ENCODE measurements around the gene BTC.
A peak's percentile ranks its signal among the peaks of the same experiment; 100 is the strongest.

The BTC gene, protein sequence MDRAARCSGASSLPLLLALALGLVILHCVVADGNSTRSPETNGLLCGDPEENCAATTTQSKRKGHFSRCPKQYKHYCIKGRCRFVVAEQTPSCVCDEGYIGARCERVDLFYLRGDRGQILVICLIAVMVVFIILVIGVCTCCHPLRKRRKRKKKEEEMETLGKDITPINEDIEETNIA

DNA sequence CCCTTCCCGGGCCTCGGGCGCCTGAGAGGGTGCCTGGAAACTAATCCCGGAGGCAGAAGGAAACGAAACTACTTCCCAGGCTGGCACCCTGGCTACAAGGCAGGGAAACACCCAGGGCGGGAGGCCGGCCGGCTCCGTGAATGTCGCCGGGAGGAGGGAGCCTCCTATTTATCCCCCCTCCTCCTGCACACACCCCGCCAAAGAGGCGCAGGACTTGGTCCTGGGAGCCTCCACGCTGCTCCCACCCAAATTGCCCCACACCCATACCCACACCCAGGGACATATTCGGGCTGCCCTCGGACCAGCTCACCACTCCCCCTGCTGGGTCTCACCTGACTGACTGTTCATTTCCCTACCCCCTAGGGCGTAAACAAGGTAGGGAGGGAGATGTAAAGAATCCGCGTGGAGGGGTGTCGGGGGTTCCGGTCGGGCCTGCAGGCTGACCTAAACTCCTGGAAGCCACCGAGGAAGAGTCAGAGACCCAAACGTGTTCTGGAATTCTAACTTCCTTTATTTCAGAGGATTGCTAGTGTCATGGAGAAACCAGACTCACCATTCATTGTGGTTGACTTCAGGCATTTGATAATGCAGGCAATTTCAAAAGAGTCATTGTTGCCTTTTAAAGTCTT lies at the start of gene BTC:
Gene BTC, minus strand, starts transcription at position 142 of the 629 bp plus-strand sequence. CDS start 198 bp downstream, outside the sequence.
- no peak for DNase-seq (ENCODE audit: low read depth)
- peak within 1 kb of the TSS; percentile 61 for H3K4me3 ChIP-seq (ENCODE audit: low read depth, low read length)
- TF ChIP-seq, protein P1, sequence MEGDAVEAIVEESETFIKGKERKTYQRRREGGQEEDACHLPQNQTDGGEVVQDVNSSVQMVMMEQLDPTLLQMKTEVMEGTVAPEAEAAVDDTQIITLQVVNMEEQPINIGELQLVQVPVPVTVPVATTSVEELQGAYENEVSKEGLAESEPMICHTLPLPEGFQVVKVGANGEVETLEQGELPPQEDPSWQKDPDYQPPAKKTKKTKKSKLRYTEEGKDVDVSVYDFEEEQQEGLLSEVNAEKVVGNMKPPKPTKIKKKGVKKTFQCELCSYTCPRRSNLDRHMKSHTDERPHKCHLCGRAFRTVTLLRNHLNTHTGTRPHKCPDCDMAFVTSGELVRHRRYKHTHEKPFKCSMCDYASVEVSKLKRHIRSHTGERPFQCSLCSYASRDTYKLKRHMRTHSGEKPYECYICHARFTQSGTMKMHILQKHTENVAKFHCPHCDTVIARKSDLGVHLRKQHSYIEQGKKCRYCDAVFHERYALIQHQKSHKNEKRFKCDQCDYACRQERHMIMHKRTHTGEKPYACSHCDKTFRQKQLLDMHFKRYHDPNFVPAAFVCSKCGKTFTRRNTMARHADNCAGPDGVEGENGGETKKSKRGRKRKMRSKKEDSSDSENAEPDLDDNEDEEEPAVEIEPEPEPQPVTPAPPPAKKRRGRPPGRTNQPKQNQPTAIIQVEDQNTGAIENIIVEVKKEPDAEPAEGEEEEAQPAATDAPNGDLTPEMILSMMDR (IDR thresholded peaks at IDR 0.05; ENCODE audit: control insufficient read depth, extremely low read depth, insufficient read depth) = peak; percentile 56

DNA sequence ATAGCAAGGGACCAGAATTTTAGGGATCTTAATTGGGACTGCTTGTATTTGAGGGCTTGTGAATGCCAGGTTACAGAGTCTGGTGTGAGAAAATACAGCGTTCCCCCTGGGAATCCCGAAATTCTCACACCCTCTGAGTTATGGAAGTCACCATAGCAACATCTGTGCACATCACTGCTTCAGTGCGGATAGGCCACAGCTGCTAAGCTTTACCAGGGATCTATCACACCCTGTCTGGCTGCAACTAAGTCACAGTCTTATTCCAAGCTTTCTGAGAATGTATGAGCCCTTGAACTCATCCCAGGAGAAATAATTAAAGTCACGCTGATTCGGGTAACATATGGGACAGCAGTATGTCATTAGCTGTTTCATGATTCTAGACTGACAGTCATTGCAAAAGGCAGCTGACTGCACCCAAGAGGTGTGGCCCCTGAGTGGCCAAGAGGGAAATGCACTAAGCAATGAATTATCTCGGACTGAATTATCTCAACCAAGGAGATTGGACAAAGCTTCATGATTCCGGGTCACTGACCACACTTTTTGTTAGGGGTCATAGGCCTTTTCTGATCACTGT lies 46.7 kb upstream of the BTC start:
- no peak overlapping the region for H3K4me3 ChIP-seq (ENCODE audit: low read depth, low read length)
- no peak for DNase-seq (ENCODE audit: low read depth)
- TF ChIP-seq, protein P1 (IDR thresholded peaks at IDR 0.05; ENCODE audit: control insufficient read depth, extremely low read depth, insufficient read depth) = no peak

DNA sequence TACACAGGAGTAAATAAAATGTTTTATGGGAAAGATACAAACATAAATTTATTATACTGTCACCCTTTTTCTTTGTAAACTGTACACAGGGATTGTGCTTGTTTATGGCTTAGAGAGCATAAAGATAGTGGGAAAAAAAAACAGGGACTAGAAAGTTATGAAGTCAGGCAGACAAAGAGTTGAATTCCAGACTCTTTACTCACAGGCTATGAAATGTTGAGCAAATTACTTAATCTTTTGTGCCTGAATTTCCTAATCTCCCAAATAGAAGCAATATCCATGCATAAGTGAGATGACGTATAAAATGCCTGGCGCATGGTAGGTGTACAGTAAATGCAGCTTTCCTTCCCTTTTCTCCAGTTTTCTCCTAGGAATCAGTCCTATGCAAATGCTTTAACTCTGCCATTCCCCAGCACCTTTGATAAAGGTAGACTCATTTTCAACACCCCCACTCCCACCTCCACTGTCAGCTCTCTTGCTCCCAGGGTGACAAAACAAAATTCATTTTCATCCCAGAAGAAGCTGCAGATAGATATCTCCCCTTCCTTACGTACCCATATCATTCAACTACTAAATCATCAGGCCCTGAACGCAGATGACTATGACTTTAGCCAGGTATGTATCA lies 44.5 kb upstream of the BTC start:
- TF ChIP-seq, protein P1 (IDR thresholded peaks at IDR 0.05; ENCODE audit: control insufficient read depth, extremely low read depth, insufficient read depth) = no peak
- no peak for DNase-seq (ENCODE audit: low read depth)

DNA sequence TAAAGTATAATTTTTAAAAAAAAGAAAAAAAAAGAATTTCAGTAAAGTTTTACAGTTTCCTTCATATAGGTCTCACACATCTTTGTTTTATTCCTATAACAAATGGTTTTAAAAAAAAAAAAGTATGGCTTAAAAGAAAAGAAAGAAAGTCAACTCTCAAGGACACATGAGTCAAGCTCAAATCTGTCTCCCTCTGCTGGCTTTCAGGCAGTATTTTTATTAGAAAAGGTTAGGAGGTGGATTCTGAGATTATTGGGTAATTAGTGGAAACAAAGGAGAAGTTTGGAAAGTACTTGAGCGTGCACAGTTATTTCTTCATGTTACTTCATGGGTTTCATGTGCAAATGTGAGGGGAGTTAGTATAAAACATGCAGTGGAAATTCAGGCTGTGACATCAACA lies 36.6 kb upstream of the BTC start:
- no peak for DNase-seq (ENCODE audit: low read depth)
- TF ChIP-seq, protein P1 (IDR thresholded peaks at IDR 0.05; ENCODE audit: control insufficient read depth, extremely low read depth, insufficient read depth) = 0 out of 2 replicates have a peak, but pooled peaks have one; percentile 9
- H3K4me3 ChIP-seq (ENCODE audit: low read depth, low read length) = no peak overlapping the region

More for the DNA sequence above, 44.5 kb upstream of the BTC start:
- no peak overlapping the region for H3K4me3 ChIP-seq (ENCODE audit: low read depth, low read length)

DNA sequence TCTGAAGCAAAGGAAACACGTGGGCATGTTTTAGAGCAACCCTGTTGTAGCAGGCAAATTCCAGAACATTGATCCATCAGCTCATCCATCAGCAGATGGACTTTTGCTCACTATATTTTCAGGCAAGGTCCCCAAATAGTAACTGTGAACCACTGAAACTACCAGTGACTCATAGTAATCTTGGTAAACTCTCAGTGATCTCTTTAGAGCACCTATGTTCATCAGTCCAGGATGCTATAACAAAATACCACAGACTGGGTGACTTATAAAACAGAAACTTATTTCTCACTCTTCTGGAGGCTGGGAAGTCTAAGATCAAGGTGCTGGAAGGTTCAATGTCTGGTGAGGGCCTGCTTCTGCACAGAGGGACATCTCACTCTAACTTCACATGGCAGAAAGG lies 28.9 kb upstream of the BTC start:
- TF ChIP-seq, protein P1 (IDR thresholded peaks at IDR 0.05; ENCODE audit: control insufficient read depth, extremely low read depth, insufficient read depth) = no peak
- no peak for DNase-seq (ENCODE audit: low read depth)
- H3K4me3 ChIP-seq (ENCODE audit: low read depth, low read length) = no peak overlapping the region

DNA sequence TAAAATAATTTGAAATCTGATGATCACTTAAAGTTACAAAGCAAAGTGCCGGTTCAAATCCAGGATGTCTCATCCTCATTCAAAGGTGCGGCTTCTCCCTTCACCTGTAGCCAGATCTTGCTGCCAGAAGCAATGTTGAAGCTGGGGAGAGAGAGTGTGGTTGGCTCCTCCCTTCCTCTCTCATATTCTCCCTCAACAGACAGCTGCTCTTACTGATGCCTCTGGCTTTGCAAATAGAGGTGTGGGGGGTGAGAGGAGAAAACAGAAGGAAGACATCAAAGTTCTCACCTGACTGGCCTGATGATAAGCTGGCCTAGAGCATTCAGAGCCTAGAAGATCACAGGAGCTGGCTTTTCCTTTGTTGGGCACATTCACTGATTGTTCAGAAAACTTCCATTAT lies 28.3 kb upstream of the BTC start:
- TF ChIP-seq, protein P1 (IDR thresholded peaks at IDR 0.05; ENCODE audit: control insufficient read depth, extremely low read depth, insufficient read depth) = no peak
- H3K4me3 ChIP-seq (ENCODE audit: low read depth, low read length) = no peak overlapping the region
- DNase-seq (ENCODE audit: low read depth) = no peak
